ENCODE data around the gene TMEM238. TPM values are rescaled to one million over a fixed set of nuclear protein-coding genes. Genes with fewer than 3 reads are reported as not detected.

TMEM238 gene
- polyA plus RNA-seq, 1 of the 3 experiments (the other 2 are of a cell fraction): 0.12 TPM

GRCh38 chr19:55419624-55420236 lies 35.6 kb upstream of the TMEM238 start:
- no peak for TF ChIP-seq JUND (IDR thresholded peaks at IDR 0.05)
- TF ChIP-seq MAX (IDR thresholded peaks at IDR 0.05; ENCODE audit: low read depth): no peak
- TF ChIP-seq CTCF (IDR thresholded peaks at IDR 0.05): no peak
- no peak for TF ChIP-seq FOXJ3 (CRISPR knock-in tag; IDR thresholded peaks at IDR 0.05)
- no peaks in the 10 kb centered on the region for H3K9me3 ChIP-seq
- no peaks in the 10 kb centered on the region for H3K27me3 ChIP-seq (ENCODE audit: insufficient read depth)
- H3K79me2 ChIP-seq (ENCODE audit: insufficient read depth): no peaks in the 10 kb centered on the region
- no peak overlapping the region for H3K27ac ChIP-seq (ENCODE audit: low read depth in 2 of 2, low read length in 1 of 2)
- no peaks in the 10 kb centered on the region for H3K36me3 ChIP-seq (replicated peaks in 1 of 2; ENCODE audit: control insufficient read depth in 1 of 2, insufficient read depth in 2 of 2, low read length in 1 of 2)
- H3K4me3 ChIP-seq (ENCODE audit: low read depth in 2 of 2, low read length in 1 of 2): no peak overlapping the region
- H3K9ac ChIP-seq: no peak overlapping the region
- 39% methylated on average over 3 of the region's 5 CpGs for WGBS (ENCODE audit: low lambda C conversion rate)
- no peaks in the 10 kb centered on the region for H3K4me1 ChIP-seq (ENCODE audit: control insufficient read depth in 1 of 2, insufficient read depth in 2 of 2, low read depth in 1 of 2, low read length in 1 of 2)
- no peak overlapping the region for H3K4me2 ChIP-seq
- peaks cover 5% of the 10 kb centered on the region for H3F3A ChIP-seq (replicated peaks; ENCODE audit: insufficient read depth)
- CTCF ChIA-PET: interaction anchor here (0.8 to 3.4 kb wide), 9 partner anchors 8 to 278 kb away, joined by 3 to 63 read pairs (median 12); no protein-coding TSS in a partner anchor
- H4K20me1 ChIP-seq (ENCODE audit: insufficient read depth): no peaks in the 10 kb centered on the region
- DNase-seq: no peak
- no peaks in the 10 kb centered on the region for H3K9me2 ChIP-seq
- POLR2A ChIA-PET: interaction anchor here (1.3 kb wide), 1 partner anchor 13 kb away, joined by 7 read pairs; the partner anchor contains the start of gene UBE2S
- no peak overlapping the region for H2AFZ ChIP-seq (ENCODE audit: low read depth)

- peaks cover 5% of the 10 kb centered on the region for H3F3A ChIP-seq (replicated peaks; ENCODE audit: insufficient read depth)
- POLR2A ChIA-PET: interaction anchor here (1.1 to 1.3 kb wide), 2 partner anchors 11 to 12 kb away, joined by 7 to 9 read pairs; partner anchors contain the start of gene UBE2S
Observed at GRCh38 chr19:55419103-55419502, 35.0 kb upstream of the TMEM238 start.

More at GRCh38 chr19:55419103-55419502, 35.0 kb upstream of the TMEM238 start:
- no peaks in the 10 kb centered on the region for H3K27me3 ChIP-seq (ENCODE audit: insufficient read depth)
- no peak overlapping the region for H3K4me2 ChIP-seq
- no peak overlapping the region for H3K4me3 ChIP-seq (ENCODE audit: low read depth in 2 of 2, low read length in 1 of 2)
- no peak for DNase-seq
- TF ChIP-seq USF1 (IDR thresholded peaks at IDR 0.05; ENCODE audit: borderline replicate concordance, low read depth) (no peak), TAF1 (IDR thresholded peaks at IDR 0.05; ENCODE audit: borderline replicate concordance, low read depth, low read length) (no peak), RFX5 (IDR thresholded peaks at IDR 0.05; ENCODE audit: low read length) (no peak), NRF1 (IDR thresholded peaks at IDR 0.05; ENCODE audit: low read depth, low read length) (no peak), SMC3 (IDR thresholded peaks at IDR 0.05; ENCODE audit: low read depth, low read length) (no peak), FOXJ3 (CRISPR knock-in tag; IDR thresholded peaks at IDR 0.05) (no peak), MXI1 (IDR thresholded peaks at IDR 0.05; ENCODE audit: low read depth, low read length) (no peak), POLR2AphosphoS5 (IDR thresholded peaks at IDR 0.05; ENCODE audit: low read depth, low read length) (no peak), ELF1 (IDR thresholded peaks at IDR 0.05) (no peak)
- H3K79me2 ChIP-seq (ENCODE audit: insufficient read depth): no peaks in the 10 kb centered on the region
- no peaks in the 10 kb centered on the region for H3K9me3 ChIP-seq
- no peaks in the 10 kb centered on the region for H4K20me1 ChIP-seq (ENCODE audit: insufficient read depth)
- H3K27ac ChIP-seq (ENCODE audit: low read depth in 2 of 2, low read length in 1 of 2): no peak overlapping the region
- WGBS (ENCODE audit: low lambda C conversion rate): 42% methylated on average over 2 of the region's 5 CpGs
- no peaks in the 10 kb centered on the region for H3K9me2 ChIP-seq
- no peak overlapping the region for H3K9ac ChIP-seq
- no peak overlapping the region for H2AFZ ChIP-seq (ENCODE audit: low read depth)
- H3K36me3 ChIP-seq (replicated peaks in 1 of 2; ENCODE audit: control insufficient read depth in 1 of 2, insufficient read depth in 2 of 2, low read length in 1 of 2): no peaks in the 10 kb centered on the region
- CTCF ChIA-PET: interaction anchor here (0.6 to 3.4 kb wide), 24 partner anchors 9 to 283 kb away, joined by 3 to 63 read pairs (median 8); partner anchors contain the start of gene DNAAF3
- H3K4me1 ChIP-seq (ENCODE audit: control insufficient read depth in 1 of 2, insufficient read depth in 2 of 2, low read depth in 1 of 2, low read length in 1 of 2): no peaks in the 10 kb centered on the region
